Peyer's patch (tissue), 4 donors: ENCODE results near the gene FRMD4A.

ENCODE experiments used
- CTCF ChIP-seq, 6 experiments: fragments of 450-650 bp in 4 of 6; fragments of 200-600 bp in 2 of 6; sonication (generic) in 1 of 6; IDR thresholded peaks; one replicate each; pipeline ENCODE4 v1.5.1; 2017 to 2019; ENCODE audit warnings: antibody characterized with exemption in 6 of 6, mild to moderate bottlenecking in 3 of 6, moderate library complexity in 1 of 6
- POLR2A ChIP-seq, 2 donors: fragments of 450-650 bp; IDR thresholded peaks; one replicate each; pipeline ENCODE4 v1.5.1; 2017; ENCODE audit warnings: antibody characterized with exemption in 2 of 2, mild to moderate bottlenecking in 2 of 2, moderate library complexity in 2 of 2

DNA sequence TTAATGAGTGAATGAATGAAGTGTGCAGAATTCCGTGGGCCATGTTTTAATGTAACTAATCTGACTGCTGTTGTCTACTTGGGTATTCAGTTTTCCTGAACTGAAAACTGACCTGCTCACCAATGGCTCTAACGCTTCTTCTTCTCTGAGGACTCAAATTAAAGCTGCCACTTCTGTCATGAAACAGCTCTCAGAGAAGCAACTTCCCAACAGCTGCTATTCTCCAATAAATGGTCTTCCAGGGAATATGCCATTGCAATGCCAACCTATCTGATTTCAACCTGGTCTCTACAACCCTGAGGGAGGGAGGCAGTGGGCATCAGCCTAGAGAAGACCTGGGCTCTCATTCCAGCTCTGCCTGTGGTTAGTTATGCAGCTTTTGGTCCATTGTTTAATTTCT lies 69.4 kb downstream of the FRMD4A start:
- TF ChIP-seq CTCF (IDR thresholded peaks at IDR 0.05) (no peak), POLR2A (IDR thresholded peaks at IDR 0.05) (no peak)
